Caco-2 (cell line): ENCODE results near the gene NUP153. TPM values are rescaled to one million over a fixed set of nuclear protein-coding genes. Genes with fewer than 3 reads are reported as not detected.

ENCODE experiments used
- BruUV-seq: library from RNA; stranded (reverse); fragments of 400-500 nt; replicated peaks from 2 replicates; lab custom pipeline; 2021; lab: Mats Ljungman, UMichigan
- CTCF ChIA-PET: fragments of 300-600 bp; sonication (Branson Sonifier 250); formaldehyde crosslinking; loops from one replicate; lab custom pipeline; 2022; ENCODE audit warnings: antibody characterized with exemption; lab: Charles Lee
- POLR2A ChIA-PET: fragments of 300-600 bp; sonication (Branson Sonifier 250); formaldehyde crosslinking; loops from one replicate; lab custom pipeline; 2022; ENCODE audit warnings: antibody characterized with exemption; lab: Charles Lee
- DNase-seq, 2 experiments: peaks; one replicate each; pipeline versions ENCODE4 v3.0.0 to v3.0.0-alpha.2; 2020 to 2022
- H3K27me3 ChIP-seq: replicated peaks from 2 replicates; pipeline ENCODE4 v1.6.0; 2011; ENCODE audit warnings: low read length; ENCODE audit not compliant: control insufficient read depth, insufficient read depth
- H3K36me3 ChIP-seq: 2 replicates; pipeline ENCODE4 v1.5.1; 2011; ENCODE audit warnings: low read length; ENCODE audit not compliant: control insufficient read depth, insufficient read depth
- H3K4me1 ChIP-seq: fragments of 250-450 bp; sonication (Bioruptor Pico); 2 replicates; pipeline ENCODE4 v1.5.1; 2020; ENCODE audit warnings: mild to moderate bottlenecking
- H3K4me3 ChIP-seq: 2 replicates; pipeline ENCODE4 v1.5.1; 2011; ENCODE audit warnings: low read depth, mild to moderate bottlenecking, control low read depth, low read length
- H3K9me3 ChIP-seq: fragments of 250-450 bp; sonication (Bioruptor Pico); 2 replicates; pipeline ENCODE4 v1.5.1; 2020; ENCODE audit warnings: mild to moderate bottlenecking, moderate library complexity
- H3K27ac Mint-ChIP-seq: one replicate; pipeline ENCODE4 v1.8.0; 2022; ENCODE audit warnings: mixed read lengths; ENCODE audit not compliant: unreplicated experiment
- H3K27me3 Mint-ChIP-seq: one replicate; pipeline ENCODE4 v1.8.0; 2022; ENCODE audit warnings: mixed read lengths; ENCODE audit not compliant: insufficient read depth, unreplicated experiment
- H3K36me3 Mint-ChIP-seq: one replicate; pipeline ENCODE4 v1.8.0; 2022; ENCODE audit warnings: mild to moderate bottlenecking, mixed read lengths; ENCODE audit not compliant: insufficient read depth, unreplicated experiment
- H3K4me1 Mint-ChIP-seq: one replicate; pipeline ENCODE4 v1.8.0; 2022; ENCODE audit warnings: low read depth, mixed read lengths; ENCODE audit not compliant: unreplicated experiment
- H3K4me3 Mint-ChIP-seq: one replicate; pipeline ENCODE4 v1.8.0; 2022; ENCODE audit warnings: mild to moderate bottlenecking, moderate library complexity, mixed read lengths; ENCODE audit not compliant: unreplicated experiment
- H3K9me3 Mint-ChIP-seq: one replicate; pipeline ENCODE4 v1.8.0; 2022; ENCODE audit warnings: mixed read lengths; ENCODE audit not compliant: unreplicated experiment
- intact Hi-C: fragments of 100-400 bp; cut with micrococcal nuclease; formaldehyde crosslinking; loops from one replicate; pipeline ENCODE4 v1.10.0; 2022; ENCODE audit not compliant: unreplicated experiment
- total RNA-seq: library from RNA; stranded (reverse); gene quantifications from 2 replicates; pipeline ENCODE4 v1.2.3, GENCODE V29; 2022
- TF ChIP-seq, protein P1 (sequence below), 2 experiments: fragments of 200-600 bp in 1 of 2; IDR thresholded peaks; 1 replicate in 1 of 2; 2 replicates in 1 of 2; pipeline versions ENCODE4 v1.5.1 to v1.8.0; 2011 to 2022; ENCODE audit warnings: antibody characterized with exemption in 1 of 2, control low read depth in 1 of 2, inconsistent platforms in 1 of 2, low read depth in 1 of 2, low read length in 1 of 2, mild to moderate bottlenecking in 1 of 2, moderate library complexity in 1 of 2; ENCODE audit not compliant: insufficient read depth in 1 of 2, severe bottlenecking in 1 of 2, unreplicated experiment in 1 of 2

NUP153 gene
- total RNA-seq, 1 experiment from 2014 or later, result 53.9 TPM

GRCh38 chr6:17565399-17565798 is 141.3 kb downstream of the NUP153 start:
- Mint-ChIP-seq H3K4me3 (no peak overlapping the region), H3K9me3 (peaks cover 9% of the 10 kb centered on the region), H3K27me3 (no peaks in the 10 kb centered on the region), H3K27ac (no peak overlapping the region), H3K4me1 (no peaks in the 10 kb centered on the region), H3K36me3 (no peaks in the 10 kb centered on the region)
- Histone ChIP-seq H3K4me3 (no peak overlapping the region), H3K36me3 (no peaks in the 10 kb centered on the region), H3K9me3 (peaks cover 24% of the 10 kb centered on the region), H3K4me1 (no peaks in the 10 kb centered on the region), H3K27me3 (no peaks in the 10 kb centered on the region)
- ChIA-PET CTCF (no interaction called here), POLR2A (no interaction called here)
- intact Hi-C loops, result no loop called here
- DNase-seq, result no peak
- BruUV-seq, result no TSS peak
- TF ChIP-seq, protein P1, sequence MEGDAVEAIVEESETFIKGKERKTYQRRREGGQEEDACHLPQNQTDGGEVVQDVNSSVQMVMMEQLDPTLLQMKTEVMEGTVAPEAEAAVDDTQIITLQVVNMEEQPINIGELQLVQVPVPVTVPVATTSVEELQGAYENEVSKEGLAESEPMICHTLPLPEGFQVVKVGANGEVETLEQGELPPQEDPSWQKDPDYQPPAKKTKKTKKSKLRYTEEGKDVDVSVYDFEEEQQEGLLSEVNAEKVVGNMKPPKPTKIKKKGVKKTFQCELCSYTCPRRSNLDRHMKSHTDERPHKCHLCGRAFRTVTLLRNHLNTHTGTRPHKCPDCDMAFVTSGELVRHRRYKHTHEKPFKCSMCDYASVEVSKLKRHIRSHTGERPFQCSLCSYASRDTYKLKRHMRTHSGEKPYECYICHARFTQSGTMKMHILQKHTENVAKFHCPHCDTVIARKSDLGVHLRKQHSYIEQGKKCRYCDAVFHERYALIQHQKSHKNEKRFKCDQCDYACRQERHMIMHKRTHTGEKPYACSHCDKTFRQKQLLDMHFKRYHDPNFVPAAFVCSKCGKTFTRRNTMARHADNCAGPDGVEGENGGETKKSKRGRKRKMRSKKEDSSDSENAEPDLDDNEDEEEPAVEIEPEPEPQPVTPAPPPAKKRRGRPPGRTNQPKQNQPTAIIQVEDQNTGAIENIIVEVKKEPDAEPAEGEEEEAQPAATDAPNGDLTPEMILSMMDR (IDR thresholded peaks at IDR 0.05; ENCODE audit: insufficient read depth in 1 of 2, low read depth in 1 of 2, low read length in 1 of 2, severe bottlenecking in 1 of 2, unreplicated experiment in 1 of 2), result no peak

Other genes with a start within 250 kb of the NUP153 start
- 18.9 and 20.9 TPM in 2 replicates for gene FAM8A1, start 106.6 kb downstream of the NUP153 start, total RNA-seq